GM18526 (cell line): ENCODE results near the gene ZFP64.

Experiments used
- POLR2A ChIP-seq: IDR thresholded peaks from 3 replicates; pipeline ENCODE4 v1.6.1; 2011; ENCODE audit not compliant: insufficient read length; ENCODE audit errors: extremely low read depth

ZFP64 gene

GRCh38 chr20:52191132-52191915 lies at the start of gene ZFP64:
TSS of gene ZFP64 (minus strand) at chr20:52191779. CDS start at chr20:52191636, 143 bp downstream.
- TF ChIP-seq POLR2A: peak; percentile 71

DNA sequence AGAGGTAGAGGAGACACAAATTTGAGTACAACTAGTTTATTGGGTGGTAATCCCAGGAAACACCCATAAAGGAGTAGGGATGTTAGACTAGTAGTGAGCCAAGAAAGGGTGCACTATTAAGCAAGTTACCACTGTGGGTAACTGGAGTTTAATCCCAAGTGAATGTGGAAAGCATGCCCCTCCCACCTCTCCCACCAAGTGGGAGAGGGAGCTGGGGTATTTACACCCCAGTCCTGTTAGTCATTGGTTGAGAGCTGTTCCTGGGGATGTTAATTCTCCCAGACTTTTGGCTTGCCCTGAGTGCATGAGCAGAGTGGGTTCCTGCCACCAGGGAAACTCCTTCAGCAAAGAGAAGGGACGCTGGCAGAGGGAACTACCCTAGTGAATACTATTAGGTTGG lies 49.2 kb upstream of the ZFP64 start:
- TF ChIP-seq POLR2A: no peak

DNA sequence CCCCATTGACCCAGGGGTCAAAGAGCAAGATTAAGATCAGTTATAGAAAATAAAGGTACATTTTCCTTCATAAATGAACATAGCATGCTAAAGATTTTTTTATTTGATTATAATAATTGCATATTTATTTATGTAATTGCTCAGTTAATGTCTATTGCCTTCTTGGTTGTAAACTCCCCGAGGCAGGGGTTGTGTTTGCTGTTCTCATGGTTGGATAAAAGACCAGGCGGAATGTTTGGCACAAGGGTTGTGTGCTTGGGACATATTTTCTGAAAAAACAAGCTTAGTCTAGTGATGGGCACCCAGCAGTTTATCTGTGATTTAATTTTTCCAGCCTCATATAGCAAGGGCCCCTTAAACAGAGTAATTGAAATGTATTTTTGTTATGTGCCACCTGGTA lies 47.5 kb upstream of the ZFP64 start:
- TF ChIP-seq POLR2A: no peak

GRCh38 chr20:52236292-52236691 lies 44.7 kb upstream of the ZFP64 start:
- no peak for TF ChIP-seq POLR2A

DNA sequence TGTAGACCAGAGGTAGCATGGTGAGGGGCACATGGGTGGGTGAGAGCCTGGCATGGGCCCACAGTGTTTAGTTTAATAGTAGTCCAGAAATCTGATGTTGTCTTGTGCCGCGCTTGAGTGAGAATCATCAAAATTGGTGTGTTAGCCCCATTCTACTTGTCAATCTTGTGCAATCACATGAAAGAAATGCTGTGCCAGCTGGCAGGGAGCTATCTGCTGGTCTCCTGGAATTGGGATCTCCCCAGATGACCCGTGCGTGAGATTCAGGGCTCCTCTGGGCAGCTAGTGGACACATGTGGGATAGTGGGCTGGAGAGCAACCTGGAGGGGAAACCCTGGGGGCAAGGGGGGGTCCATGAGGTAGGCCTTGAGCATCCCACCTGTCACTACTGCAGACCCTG lies 43.5 kb upstream of the ZFP64 start:
- no peak for TF ChIP-seq POLR2A

- no peak for TF ChIP-seq POLR2A
Measured at GRCh38 chr20:52234302-52235045, 42.9 kb upstream of the ZFP64 start.

- TF ChIP-seq POLR2A: no peak
Measured at GRCh38 chr20:52231230-52231746, 39.7 kb upstream of the ZFP64 start.

- no peak for TF ChIP-seq POLR2A
Measured at GRCh38 chr20:52230409-52230808, 38.8 kb upstream of the ZFP64 start.

DNA sequence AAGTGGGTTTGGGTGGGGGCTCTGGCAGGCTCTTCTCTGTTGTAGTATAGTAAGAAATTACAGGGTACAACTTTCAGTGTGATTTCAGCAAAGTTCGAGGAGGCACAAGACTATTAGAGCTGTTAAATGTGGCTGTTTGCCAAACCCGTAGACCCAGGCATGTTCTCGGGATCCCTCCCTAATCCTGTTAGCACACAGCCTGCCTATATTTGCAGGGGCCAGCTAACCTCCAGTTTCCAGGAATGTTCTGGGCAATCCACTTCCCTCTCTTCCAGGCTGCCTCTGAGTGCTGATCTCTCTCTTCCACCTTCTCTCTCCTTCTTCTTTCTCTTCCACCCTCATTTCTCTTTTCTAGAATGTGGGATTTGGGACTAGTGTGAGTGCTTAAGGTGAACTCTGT lies 34.8 kb upstream of the ZFP64 start:
- TF ChIP-seq POLR2A: no peak

GRCh38 chr20:52224920-52225319 lies 33.3 kb upstream of the ZFP64 start:
- no peak for TF ChIP-seq POLR2A

GRCh38 chr20:52219441-52219840 lies 27.9 kb upstream of the ZFP64 start:
- TF ChIP-seq POLR2A: no peak

DNA sequence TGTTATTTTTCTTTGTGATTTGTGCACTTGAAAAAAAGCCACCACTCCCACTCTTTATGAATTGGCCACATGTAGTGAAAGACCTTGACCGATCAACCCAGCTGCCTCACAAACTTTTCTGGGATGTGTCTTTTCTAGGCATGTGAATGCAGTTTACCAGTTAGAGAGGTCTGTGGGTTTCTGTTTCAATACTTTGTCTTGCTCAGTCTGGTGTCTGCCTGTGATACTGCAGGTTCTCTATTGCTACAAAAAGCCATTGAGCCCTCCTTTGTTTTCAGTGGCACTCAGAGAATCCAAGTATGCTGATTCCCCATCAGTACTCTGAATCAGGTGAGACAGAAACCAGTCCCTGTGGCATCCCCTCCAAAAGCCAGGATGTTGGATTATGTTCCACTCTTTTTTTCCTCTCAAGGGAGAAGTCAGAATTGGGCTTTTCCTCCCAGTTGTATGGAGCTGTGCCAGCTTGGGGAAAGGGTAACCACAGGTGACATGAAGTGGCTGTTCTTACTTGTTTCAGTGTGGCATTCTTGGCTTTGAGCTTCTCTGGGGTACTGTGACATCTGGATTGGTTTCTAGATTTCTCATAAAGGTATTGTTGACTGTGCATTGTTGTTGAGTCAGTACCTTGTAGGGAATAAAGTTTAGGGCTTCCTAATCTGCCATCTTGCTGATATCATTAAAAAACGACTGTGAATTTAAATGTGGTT lies 26.3 kb upstream of the ZFP64 start:
- TF ChIP-seq POLR2A: no peak

GRCh38 chr20:52213995-52214394 lies 22.4 kb upstream of the ZFP64 start:
- no peak for TF ChIP-seq POLR2A

- no peak for TF ChIP-seq POLR2A
Measured at GRCh38 chr20:52212943-52213342, 21.4 kb upstream of the ZFP64 start.
